Measurements from ENCODE around the gene ZNF394.
"Not testable (repeated sequence)": the region's sequence is repeated elsewhere in the genome, so short reads cannot be mapped to it uniquely, and the experiment has no call there.

The ZNF394 gene

GRCh38 chr7:99505324-99505662 lies 5.2 kb upstream of the ZNF394 start:
- Mint-ChIP-seq H3K4me3 (peak overlapping the region; percentile 87 to 98), H3K27me3 (no peaks in the 10 kb centered on the region), H3K4me1 (ENCODE audit: low read depth in 2 of 2) (peaks cover 13 to 15% of the 10 kb centered on the region in 2 donors), H3K9me3 (no peaks in the 10 kb centered on the region), H3K36me3 (ENCODE audit: insufficient read depth) (peaks cover 23% of the 10 kb centered on the region), H3K27ac (peak overlapping the region; percentile 95)
- ATAC-seq (replicated peaks) (no peak), DNase-seq (no peak)

GRCh38 chr7:99504603-99505323 lies 4.7 kb upstream of the ZNF394 start, which contains the start of gene ZKSCAN5:
Gene ZKSCAN5, plus strand, starts transcription at chr7:99504662. Its CDS starts 1,383 bp downstream, at chr7:99506045.
- ATAC-seq (replicated peaks), result peak; percentile 81
- peak; percentile 94 to 97 (median 94) for DNase-seq
- Mint-ChIP-seq H3K9me3 (no peaks in the 10 kb centered on the region), H3K4me1 (ENCODE audit: low read depth in 2 of 2) (peaks cover 13 to 15% of the 10 kb centered on the region in 2 donors), H3K27me3 (no peaks in the 10 kb centered on the region), H3K36me3 (ENCODE audit: insufficient read depth) (peaks cover 23% of the 10 kb centered on the region), H3K4me3 (peak within 1 kb of the TSS; percentile 87 to 98), H3K27ac (peak within 1 kb of the TSS; percentile 95)

DNA sequence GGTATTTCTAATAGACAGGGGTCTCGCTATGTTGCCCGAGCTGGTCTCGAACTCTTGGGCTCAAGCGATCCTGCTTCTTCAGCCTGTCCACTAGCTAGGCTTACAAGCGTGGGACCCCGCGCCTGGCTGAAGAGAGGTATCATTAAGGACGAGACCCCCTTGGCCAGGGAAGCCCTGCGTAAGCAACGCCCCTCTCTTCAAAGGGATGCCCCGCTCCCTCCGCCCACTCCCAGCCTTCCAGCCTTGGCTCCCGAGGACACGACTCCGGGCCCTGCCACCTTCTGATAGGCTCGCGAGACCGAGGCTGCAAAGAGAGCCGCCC lies 4.2 kb upstream of the ZNF394 start:
- no peak for DNase-seq

DNA sequence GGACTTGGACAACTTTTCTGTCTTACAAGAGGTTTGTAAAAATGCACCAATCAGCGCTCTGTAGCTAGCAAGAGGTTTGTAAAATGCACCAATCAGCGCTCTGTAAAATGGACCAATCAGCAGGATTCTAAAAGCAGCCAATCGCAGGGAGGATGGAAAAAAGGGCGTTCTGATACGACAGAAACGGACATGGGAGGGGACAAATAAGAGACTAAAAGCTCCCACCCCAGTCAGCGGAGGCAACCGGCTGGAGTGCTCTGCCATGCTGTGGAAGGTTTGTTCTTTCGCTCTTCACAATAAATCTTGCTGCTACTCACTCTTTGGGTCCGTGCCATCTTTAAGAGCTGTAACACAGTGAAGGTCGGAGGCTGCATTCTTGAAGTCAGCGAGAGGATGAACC lies 1.2 kb upstream of the ZNF394 start:
- ATAC-seq (replicated peaks); DNase-seq; H3K9me3 Mint-ChIP-seq; H3K27me3 Mint-ChIP-seq; H3K27ac Mint-ChIP-seq: not testable (repeated sequence)
- H3K4me3 Mint-ChIP-seq, result peak overlapping the region; percentile 93
- H3K4me1 Mint-ChIP-seq (ENCODE audit: low read depth in 2 of 2), result peaks cover 18 to 23% of the 10 kb centered on the region in 2 donors
- peaks cover 46% of the 10 kb centered on the region for H3K36me3 Mint-ChIP-seq (ENCODE audit: insufficient read depth)

More for the DNA sequence above, 4.2 kb upstream of the ZNF394 start:
- Mint-ChIP-seq H3K36me3 (ENCODE audit: insufficient read depth) (peaks cover 26% of the 10 kb centered on the region), H3K9me3 (no peaks in the 10 kb centered on the region), H3K4me3 (peak overlapping the region; percentile 87 to 98), H3K27ac (peak overlapping the region; percentile 95), H3K4me1 (ENCODE audit: low read depth in 2 of 2) (peaks cover 13 to 15% of the 10 kb centered on the region in 2 donors), H3K27me3 (no peaks in the 10 kb centered on the region)
- no peak for ATAC-seq (replicated peaks)

GRCh38 chr7:99500637-99501009 lies 542 bp upstream of the ZNF394 start:
- peak overlapping the region; percentile 93 for H3K4me3 Mint-ChIP-seq
- peaks cover 52% of the 10 kb centered on the region for H3K36me3 Mint-ChIP-seq (ENCODE audit: insufficient read depth)

DNA sequence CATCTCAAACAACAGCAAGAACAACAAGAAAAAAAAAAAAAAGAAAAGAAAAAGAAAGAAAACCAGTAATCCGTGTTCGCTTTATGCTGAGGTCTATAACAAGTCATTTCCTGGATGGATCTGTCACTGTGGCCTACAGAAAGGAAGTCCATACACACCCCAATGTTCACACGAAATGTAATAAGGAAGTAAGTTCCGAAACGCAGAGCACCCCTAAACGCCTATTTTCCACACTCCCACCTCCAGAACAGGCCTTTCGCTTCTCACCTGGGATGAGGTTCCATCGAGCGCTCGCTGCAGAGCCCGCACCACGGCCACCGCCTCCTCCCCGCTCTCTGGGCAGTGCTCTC lies 735 bp downstream of the ZNF394 start:
- H3K4me3 Mint-ChIP-seq, result peak overlapping the region; percentile 93
- ATAC-seq (replicated peaks) (peak; percentile 65), DNase-seq (peak in 1 of 3 experiments; percentile 28)
- H3K9me3 Mint-ChIP-seq, result no peaks in the 10 kb centered on the region
- H3K4me1 Mint-ChIP-seq (ENCODE audit: low read depth in 2 of 2), result peaks cover 10 to 17% of the 10 kb centered on the region in 2 donors
- no peaks in the 10 kb centered on the region for H3K27me3 Mint-ChIP-seq
- H3K36me3 Mint-ChIP-seq (ENCODE audit: insufficient read depth), result peaks cover 53% of the 10 kb centered on the region
- H3K27ac Mint-ChIP-seq, result peak overlapping the region; percentile 95 to 96

More at GRCh38 chr7:99500637-99501009, 542 bp upstream of the ZNF394 start:
- Mint-ChIP-seq H3K4me1 (ENCODE audit: low read depth in 2 of 2) (peaks cover 11 to 20% of the 10 kb centered on the region in 2 donors), H3K9me3 (no peaks in the 10 kb centered on the region), H3K27me3 (no peaks in the 10 kb centered on the region), H3K27ac (peak overlapping the region; percentile 95 to 96)
- no peak for ATAC-seq (replicated peaks)
- no peak for DNase-seq

DNA sequence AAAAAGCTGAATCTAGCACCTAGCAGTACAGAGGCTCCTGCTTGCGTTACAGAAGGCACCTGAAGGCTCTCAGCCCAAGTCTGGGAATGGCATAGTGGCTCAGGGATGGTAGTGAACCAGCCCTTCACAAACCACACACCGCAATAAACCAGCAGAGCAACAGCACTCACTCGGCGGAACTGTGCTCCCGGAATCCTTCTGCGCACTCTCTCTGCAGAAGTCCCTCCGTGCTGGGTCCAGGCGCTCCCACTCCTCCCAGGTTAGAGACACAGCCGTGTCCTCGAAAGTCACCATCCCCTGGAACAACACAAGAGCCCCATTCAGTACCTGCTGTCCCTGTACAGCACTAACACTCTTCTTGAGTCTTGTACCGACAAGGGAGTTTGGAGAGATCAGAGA lies 1.5 kb downstream of the ZNF394 start:
- DNase-seq (no peak), ATAC-seq (replicated peaks) (no peak)
- Mint-ChIP-seq H3K4me3 (peak overlapping the region; percentile 93), H3K36me3 (ENCODE audit: insufficient read depth) (peaks cover 61% of the 10 kb centered on the region), H3K27me3 (no peaks in the 10 kb centered on the region), H3K27ac (peak overlapping the region; percentile 95 to 96), H3K9me3 (no peaks in the 10 kb centered on the region), H3K4me1 (ENCODE audit: low read depth in 2 of 2) (peaks cover 12 to 17% of the 10 kb centered on the region in 2 donors)

DNA sequence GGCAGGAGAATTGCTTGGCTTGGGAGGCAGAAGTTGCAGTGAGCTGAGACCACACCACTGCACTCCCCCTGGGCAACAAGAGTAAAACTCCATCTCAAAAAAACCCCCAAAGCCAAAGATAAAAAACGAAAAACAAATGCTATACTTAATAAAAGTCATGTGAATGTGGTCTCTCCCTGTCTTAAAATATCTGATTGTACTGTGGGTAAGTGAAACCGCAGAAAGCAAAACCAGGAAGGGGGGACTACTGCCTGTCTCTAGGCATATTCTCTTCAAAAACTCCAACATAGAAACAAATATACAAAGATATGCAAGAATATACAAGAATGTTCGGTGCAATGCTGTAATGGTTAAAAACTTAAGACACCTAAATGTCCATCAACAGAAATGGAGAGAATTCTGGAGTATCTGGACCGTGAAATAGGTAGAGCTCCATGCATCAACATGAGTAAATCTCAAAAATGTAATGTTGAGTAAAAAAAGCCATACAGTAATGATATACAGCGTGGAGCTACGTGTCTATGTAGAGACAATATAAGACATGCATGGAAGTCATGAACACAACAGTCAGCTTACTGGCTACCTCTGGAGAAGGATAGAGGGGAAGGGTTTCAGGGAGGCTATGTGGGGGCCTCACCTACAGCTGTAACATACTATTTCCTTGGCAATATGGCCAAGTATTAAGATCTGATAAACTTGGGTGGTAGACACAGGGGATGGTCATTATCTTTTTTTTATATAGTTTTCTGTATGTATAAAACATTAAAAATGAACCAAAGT lies 2.1 kb downstream of the ZNF394 start:
- DNase-seq, result no peak
- peak overlapping the region; percentile 93 for H3K4me3 Mint-ChIP-seq
- peaks cover 66% of the 10 kb centered on the region for H3K36me3 Mint-ChIP-seq (ENCODE audit: insufficient read depth)
- H3K27ac Mint-ChIP-seq, result peak overlapping the region; percentile 95 to 96
- peaks cover 17 to 18% of the 10 kb centered on the region in 2 donors for H3K4me1 Mint-ChIP-seq (ENCODE audit: low read depth in 2 of 2)
- no peaks in the 10 kb centered on the region for H3K27me3 Mint-ChIP-seq
- H3K9me3 Mint-ChIP-seq, result no peaks in the 10 kb centered on the region
- ATAC-seq (replicated peaks), result no peak

GRCh38 chr7:99493823-99494222 lies 6.3 kb downstream of the ZNF394 start:
- no peak for DNase-seq
- ATAC-seq (replicated peaks), result no peak
- Mint-ChIP-seq H3K27ac (peak overlapping the region; percentile 17 to 49), H3K36me3 (ENCODE audit: insufficient read depth) (peaks cover 82% of the 10 kb centered on the region), H3K4me3 (no peak overlapping the region), H3K4me1 (ENCODE audit: low read depth in 2 of 2) (peaks cover 15 to 18% of the 10 kb centered on the region in 2 donors), H3K27me3 (no peaks in the 10 kb centered on the region), H3K9me3 (no peaks in the 10 kb centered on the region)

DNA sequence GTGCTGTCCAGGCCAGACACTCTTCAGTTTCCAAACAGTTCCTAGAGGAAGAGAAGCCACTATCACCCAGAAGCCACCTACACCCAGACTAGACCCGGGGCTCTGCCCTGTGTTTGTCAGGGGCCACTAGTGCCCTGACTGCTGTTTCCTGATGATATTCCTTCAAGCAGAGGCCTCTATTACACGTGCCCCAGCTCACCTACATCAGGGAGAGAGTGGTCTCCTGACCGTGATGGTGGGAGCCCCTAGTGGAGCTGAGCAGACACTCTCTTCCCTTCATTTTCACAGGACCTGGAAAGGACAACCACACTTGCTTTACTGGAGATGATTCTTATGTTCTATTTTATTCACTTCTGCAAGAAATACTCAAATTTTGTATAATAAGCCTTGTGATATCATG lies 9.2 kb downstream of the ZNF394 start:
- peaks cover 0 to 8% of the 10 kb centered on the region in 2 donors for H3K4me1 Mint-ChIP-seq (ENCODE audit: low read depth in 2 of 2)
- H3K4me3 Mint-ChIP-seq, result no peak overlapping the region
- no peak for ATAC-seq (replicated peaks)
- H3K27ac Mint-ChIP-seq, result peak overlapping the region in 1 of 2 donors; percentile 60
- H3K36me3 Mint-ChIP-seq (ENCODE audit: insufficient read depth), result peaks cover 72% of the 10 kb centered on the region
- no peak for DNase-seq
- no peaks in the 10 kb centered on the region for H3K9me3 Mint-ChIP-seq
- no peaks in the 10 kb centered on the region for H3K27me3 Mint-ChIP-seq

DNA sequence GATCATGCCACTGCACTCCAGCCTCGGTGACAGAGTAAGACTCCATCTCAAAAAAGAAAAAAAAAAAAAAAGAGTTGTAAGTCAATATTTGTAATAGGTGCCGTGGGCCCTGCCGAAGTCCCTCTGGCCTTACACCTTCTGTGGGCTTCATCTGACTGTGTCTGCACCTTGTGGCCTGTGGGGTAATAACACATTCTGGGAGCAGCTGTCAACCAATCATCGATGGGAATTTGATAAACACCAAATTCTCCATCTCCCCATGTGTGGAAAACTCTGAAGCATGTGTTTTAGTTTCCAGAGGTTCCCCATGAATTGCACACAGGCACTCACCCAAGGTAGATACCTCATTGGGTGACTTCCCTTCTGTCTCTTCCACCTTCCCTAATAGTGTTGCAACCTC lies 10.8 kb downstream of the ZNF394 start:
- peak overlapping the region; percentile 4 to 32 for H3K27ac Mint-ChIP-seq
- no peaks in the 10 kb centered on the region for H3K9me3 Mint-ChIP-seq
- ATAC-seq (replicated peaks) (peak; percentile 46), DNase-seq (no peak)
- peaks cover 0 to 8% of the 10 kb centered on the region in 2 donors for H3K4me1 Mint-ChIP-seq (ENCODE audit: low read depth in 2 of 2)
- H3K27me3 Mint-ChIP-seq, result no peaks in the 10 kb centered on the region
- no peak overlapping the region for H3K4me3 Mint-ChIP-seq
- peaks cover 56% of the 10 kb centered on the region for H3K36me3 Mint-ChIP-seq (ENCODE audit: insufficient read depth)

GRCh38 chr7:99485094-99485493 lies 15.0 kb downstream of the ZNF394 start:
- H3K9me3 Mint-ChIP-seq, result no peaks in the 10 kb centered on the region
- ATAC-seq (replicated peaks) (no peak), DNase-seq (no peak)
- no peaks in the 10 kb centered on the region for H3K4me1 Mint-ChIP-seq (ENCODE audit: low read depth in 2 of 2)
- peaks cover 32% of the 10 kb centered on the region for H3K36me3 Mint-ChIP-seq (ENCODE audit: insufficient read depth)
- no peak overlapping the region for H3K27ac Mint-ChIP-seq
- H3K27me3 Mint-ChIP-seq, result no peaks in the 10 kb centered on the region
- no peak overlapping the region for H3K4me3 Mint-ChIP-seq

- peaks cover 23 to 24% of the 10 kb centered on the region in 2 donors for H3K4me1 Mint-ChIP-seq (ENCODE audit: low read depth in 2 of 2)
- peak overlapping the region; percentile 83 to 88 for H3K27ac Mint-ChIP-seq
- H3K36me3 Mint-ChIP-seq (ENCODE audit: insufficient read depth), result peaks cover 36% of the 10 kb centered on the region
- DNase-seq, result no peak
- no peaks in the 10 kb centered on the region for H3K9me3 Mint-ChIP-seq
- peak overlapping the region in 1 of 2 donors; percentile 40 for H3K4me3 Mint-ChIP-seq
- H3K27me3 Mint-ChIP-seq, result no peaks in the 10 kb centered on the region
- ATAC-seq (replicated peaks), result no peak
Observed at GRCh38 chr7:99478464-99479440, 21.3 kb downstream of the ZNF394 start.
